KBM-7 (cell line): Measurements from ENCODE around the gene MBTPS2.
"Not testable (repeated sequence)": the region's sequence is repeated elsewhere in the genome, so short reads cannot be mapped to it uniquely, and the experiment has no call there.

Experiments used
- DNase-seq: peaks from one replicate; pipeline ENCODE4 v3.0.0-alpha.2; 2015
- in situ Hi-C: fragments of 300-500 bp; cut with MboI; formaldehyde crosslinking; loops from 2 replicates; pipeline ENCODE4 v1.14.3; 2020; ENCODE audit warnings: low sequenced_read_pairs, low pct_unique_long_range_greater_than_20kb, mixed read lengths

The MBTPS2 gene

GRCh38 chrX:21839334-21840192 is at the start of gene MBTPS2:
TSS of gene MBTPS2 (plus strand) at chrX:21839617. CDS start at chrX:21839735, 118 bp downstream.
- DNase-seq = peak; percentile 91
- in situ Hi-C loops = no loop called here

GRCh38 chrX:21798677-21799219 is 40.7 kb upstream of the MBTPS2 start:
- in situ Hi-C loops = no loop called here
- DNase-seq = no peak

- DNase-seq = no peak
- in situ Hi-C loops = no loop called here
Measured at GRCh38 chrX:21799767-21800166, 39.6 kb upstream of the MBTPS2 start.

GRCh38 chrX:21800344-21800770 is 39.1 kb upstream of the MBTPS2 start:
- in situ Hi-C loops = no loop called here
- DNase-seq = no peak

- in situ Hi-C loops = no loop called here
- no peak for DNase-seq
Measured at GRCh38 chrX:21802054-21802670, 37.3 kb upstream of the MBTPS2 start.

GRCh38 chrX:21802839-21803238 is 36.6 kb upstream of the MBTPS2 start:
- in situ Hi-C loops = no loop called here
- no peak for DNase-seq

- no peak for DNase-seq
- in situ Hi-C loops = no loop called here
Measured at GRCh38 chrX:21806691-21807090, 32.7 kb upstream of the MBTPS2 start.

GRCh38 chrX:21811832-21812231 is 27.6 kb upstream of the MBTPS2 start:
- in situ Hi-C loops = no loop called here
- no peak for DNase-seq

GRCh38 chrX:21812628-21813027 is 26.8 kb upstream of the MBTPS2 start:
- in situ Hi-C loops = no loop called here
- DNase-seq = no peak

GRCh38 chrX:21813612-21814368 is 25.6 kb upstream of the MBTPS2 start:
- DNase-seq = no peak
- in situ Hi-C loops = no loop called here

GRCh38 chrX:21816136-21816535 is 23.3 kb upstream of the MBTPS2 start:
- DNase-seq = no peak
- in situ Hi-C loops = no loop called here

GRCh38 chrX:21820170-21820569 is 19.2 kb upstream of the MBTPS2 start:
- DNase-seq, in situ Hi-C loops: not testable (repeated sequence)

- in situ Hi-C loops = no loop called here
- DNase-seq = no peak
Measured at GRCh38 chrX:21821875-21822274, 17.5 kb upstream of the MBTPS2 start.

GRCh38 chrX:21831496-21831895 is 7.9 kb upstream of the MBTPS2 start:
- no peak for DNase-seq
- in situ Hi-C loops = no loop called here

GRCh38 chrX:21837056-21837455 is 2.4 kb upstream of the MBTPS2 start:
- in situ Hi-C loops = no loop called here
- DNase-seq = no peak

GRCh38 chrX:21838937-21839333 is 482 bp upstream of the MBTPS2 start:
- in situ Hi-C loops = no loop called here

GRCh38 chrX:21840193-21840545 is 752 bp downstream of the MBTPS2 start:
- DNase-seq = peak; percentile 48
- in situ Hi-C loops = no loop called here

More at GRCh38 chrX:21838937-21839333, 482 bp upstream of the MBTPS2 start:
- DNase-seq = no peak

- DNase-seq = no peak
- in situ Hi-C loops = no loop called here
Measured at GRCh38 chrX:21843179-21843578, 3.8 kb downstream of the MBTPS2 start.

- DNase-seq = no peak
- in situ Hi-C loops = no loop called here
Measured at GRCh38 chrX:21845096-21845495, 5.7 kb downstream of the MBTPS2 start.

- no peak for DNase-seq
- in situ Hi-C loops = no loop called here
Measured at GRCh38 chrX:21847342-21847741, 7.9 kb downstream of the MBTPS2 start.
